Measurements from ENCODE around the gene DLK1.

DLK1 gene

GRCh38 chr14:100726550-100727085, at the start of gene DLK1:
TSS of gene DLK1 (plus strand) at chr14:100726892. CDS start at chr14:100727069, 177 bp downstream.
- DNase-seq (ENCODE audit: low read depth, low spot score): no peak

- no peak for DNase-seq (ENCODE audit: low read depth, low spot score)
Measured at GRCh38 chr14:100677152-100677551, 49.5 kb upstream of the DLK1 start.

GRCh38 chr14:100677554-100678468, 48.9 kb upstream of the DLK1 start:
- no peak for DNase-seq (ENCODE audit: low read depth, low spot score)

GRCh38 chr14:100678469-100678828, 48.2 kb upstream of the DLK1 start:
- DNase-seq (ENCODE audit: low read depth, low spot score): no peak

- no peak for DNase-seq (ENCODE audit: low read depth, low spot score)
Measured at GRCh38 chr14:100679153-100679552, 47.5 kb upstream of the DLK1 start.

DNA sequence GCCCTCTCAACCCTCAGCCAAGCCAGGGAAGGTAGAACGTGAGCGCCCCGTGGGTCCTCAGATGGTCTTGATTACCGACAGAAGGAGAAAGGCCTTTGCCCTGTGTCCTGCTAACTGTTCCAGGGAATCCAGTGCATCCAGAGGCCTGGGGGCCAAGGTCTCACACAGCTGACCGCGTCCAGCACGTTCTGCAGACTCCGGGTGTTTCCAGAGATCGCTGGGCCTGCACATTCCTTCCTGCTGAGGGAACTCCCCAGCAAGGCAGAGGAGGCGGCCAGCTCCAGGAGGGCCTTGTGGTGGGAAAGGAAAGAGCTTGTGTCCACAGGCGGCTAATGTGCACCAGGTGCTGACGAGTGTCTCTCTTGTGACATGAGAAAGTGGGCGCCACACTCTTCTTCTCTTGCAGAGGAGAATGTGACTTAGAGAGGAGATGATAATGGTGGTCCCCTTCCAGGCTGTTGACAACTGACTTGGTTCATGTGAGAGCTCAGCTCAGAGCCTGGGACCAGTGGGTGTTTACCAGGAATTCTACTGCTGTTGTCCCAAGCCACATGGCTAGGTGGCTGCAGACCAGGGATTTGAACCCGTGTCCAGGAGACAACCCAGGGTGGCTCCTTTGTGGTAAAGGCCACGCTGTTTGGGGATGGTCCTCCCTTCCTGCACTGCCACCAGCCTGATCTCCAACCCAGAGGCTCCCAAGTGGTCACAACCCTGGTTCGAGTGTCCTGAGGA, 46.8 kb upstream of the DLK1 start:
- DNase-seq (ENCODE audit: low read depth, low spot score): no peak

GRCh38 chr14:100680439-100681051, 46.1 kb upstream of the DLK1 start:
- DNase-seq (ENCODE audit: low read depth, low spot score): no peak

DNA sequence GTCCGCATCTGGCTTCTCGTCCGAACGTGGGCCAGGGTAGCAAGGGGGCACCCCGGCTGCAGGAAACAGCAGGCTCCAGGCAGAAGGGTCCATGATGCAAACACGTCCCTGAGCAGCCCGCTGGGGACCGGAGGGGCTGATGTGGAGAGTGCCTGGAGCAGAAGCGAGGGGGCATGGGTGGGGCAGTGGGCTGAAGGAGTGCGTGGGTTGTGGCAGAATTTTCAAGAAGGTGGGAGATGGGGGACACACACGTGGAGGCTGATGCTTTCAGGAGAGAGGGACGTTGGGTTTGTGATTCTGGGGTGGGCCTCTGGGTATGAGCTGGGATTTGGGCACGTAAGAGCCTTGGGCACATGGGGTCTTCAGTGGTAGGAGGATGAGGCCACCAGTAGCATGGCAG, 45.6 kb upstream of the DLK1 start:
- no peak for DNase-seq (ENCODE audit: low read depth, low spot score)

GRCh38 chr14:100682749-100683148, 43.9 kb upstream of the DLK1 start:
- no peak for DNase-seq (ENCODE audit: low read depth, low spot score)

- no peak for DNase-seq (ENCODE audit: low read depth, low spot score)
Measured at GRCh38 chr14:100683578-100683977, 43.1 kb upstream of the DLK1 start.

GRCh38 chr14:100684154-100684553, 42.5 kb upstream of the DLK1 start:
- no peak for DNase-seq (ENCODE audit: low read depth, low spot score)

DNA sequence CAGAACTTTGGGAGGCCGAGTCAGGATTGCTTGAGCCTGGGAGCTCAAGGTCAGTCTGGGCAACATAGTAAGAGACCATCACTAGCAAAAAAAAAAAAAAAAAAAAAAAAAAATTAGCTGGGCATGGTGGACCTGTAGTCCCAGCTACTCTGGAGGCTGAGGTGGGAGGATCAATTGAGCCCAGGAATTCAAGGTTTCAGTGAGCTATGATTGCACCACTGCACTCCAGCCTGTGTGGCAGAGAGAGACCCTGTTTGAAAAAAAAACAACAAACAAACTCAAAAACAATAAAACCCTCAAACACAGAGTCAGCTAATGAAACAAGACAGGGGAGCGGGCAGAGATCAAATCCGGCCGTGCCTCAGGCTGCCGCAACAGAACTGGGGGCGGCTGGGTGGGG, 41.7 kb upstream of the DLK1 start:
- DNase-seq (ENCODE audit: low read depth, low spot score): no peak

GRCh38 chr14:100686858-100687257, 39.8 kb upstream of the DLK1 start:
- DNase-seq (ENCODE audit: low read depth, low spot score): no peak

DNA sequence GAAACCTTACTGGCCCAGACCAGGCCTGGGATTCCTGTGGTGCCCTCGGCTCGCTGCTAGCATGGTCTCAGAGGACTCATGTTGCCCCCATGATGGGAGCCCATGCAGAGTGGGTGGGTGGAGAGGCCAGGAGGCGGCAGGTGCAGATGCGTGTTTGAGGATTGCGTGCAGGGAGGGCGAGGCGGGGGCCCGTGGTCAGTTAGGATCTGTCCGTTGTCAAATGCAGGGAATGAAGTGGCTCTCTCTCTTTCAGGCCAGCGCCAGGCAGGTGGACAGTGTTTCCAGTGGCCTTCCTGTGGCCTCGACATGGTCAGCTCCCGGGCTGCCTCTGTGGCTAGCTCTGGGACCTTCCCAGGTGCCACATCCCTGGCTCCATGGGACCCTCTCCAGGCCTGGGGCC, 39.3 kb upstream of the DLK1 start:
- DNase-seq (ENCODE audit: low read depth, low spot score): no peak

DNA sequence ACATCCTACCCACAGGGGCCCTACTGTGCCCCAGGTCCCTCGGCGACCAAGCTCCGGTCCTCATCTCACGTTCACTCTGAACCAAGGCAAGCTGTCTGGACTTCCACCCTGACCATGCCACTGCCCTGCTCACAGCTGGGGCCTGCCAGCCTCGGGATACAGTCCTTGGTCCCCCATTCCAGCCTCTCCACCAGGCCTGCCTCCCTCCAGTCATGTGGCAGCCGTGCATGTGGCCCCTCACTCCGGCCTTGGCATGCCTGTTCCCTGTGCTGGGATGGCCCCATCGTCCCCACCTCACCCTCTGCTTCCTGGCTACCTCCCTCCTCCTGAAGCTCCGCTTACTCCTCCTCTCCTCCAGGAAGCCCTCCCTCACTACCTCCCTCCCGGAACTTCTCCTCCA, 38.6 kb upstream of the DLK1 start:
- DNase-seq (ENCODE audit: low read depth, low spot score): no peak

GRCh38 chr14:100688598-100689461, 37.9 kb upstream of the DLK1 start:
- DNase-seq (ENCODE audit: low read depth, low spot score): no peak

- DNase-seq (ENCODE audit: low read depth, low spot score): no peak
Measured at GRCh38 chr14:100690672-100691071, 36.0 kb upstream of the DLK1 start.

- no peak for DNase-seq (ENCODE audit: low read depth, low spot score)
Measured at GRCh38 chr14:100691395-100692056, 35.2 kb upstream of the DLK1 start.

DNA sequence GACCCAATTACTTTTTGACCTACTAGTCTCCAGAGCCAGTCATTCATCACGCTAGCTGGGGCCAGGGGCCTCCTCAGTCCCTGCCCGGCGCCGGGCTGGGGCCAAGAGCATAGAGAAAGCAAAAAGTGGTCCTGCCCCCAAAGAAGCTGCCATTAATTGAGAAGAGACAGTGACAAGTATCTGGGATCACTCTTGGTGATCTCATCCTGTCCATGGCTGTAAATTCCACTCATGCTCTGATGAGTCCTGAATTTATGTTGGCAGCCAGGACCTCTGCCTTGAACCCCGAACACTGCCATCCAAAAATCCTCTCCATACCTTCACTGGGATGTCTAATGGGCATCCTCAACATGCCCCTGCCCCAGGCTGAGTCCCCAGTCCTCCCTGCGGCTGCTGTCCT, 34.4 kb upstream of the DLK1 start:
- DNase-seq (ENCODE audit: low read depth, low spot score): no peak

- no peak for DNase-seq (ENCODE audit: low read depth, low spot score)
Measured at GRCh38 chr14:100692859-100693558, 33.7 kb upstream of the DLK1 start.

All from iPS DF 19.7 (cell line).